HepG2 (cell line): ENCODE data around the gene PCGF2. TPM values are rescaled to one million over a fixed set of nuclear protein-coding genes. Genes with fewer than 3 reads are reported as not detected.

Experiments
- CC2D1A ChIP-seq: sonication (generic); formaldehyde crosslinking; IDR thresholded peaks from 2 replicates; pipeline ENCODE4 v1.8.1; 2023; ENCODE audit warnings: mild to moderate bottlenecking, missing genetic modification reagents
- EHMT2 ChIP-seq: fragments of 200-600 bp; sonication (generic); IDR thresholded peaks from 2 replicates; pipeline ENCODE4 v1.7.0; 2017; ENCODE audit warnings: antibody characterized with exemption, low read depth, low read length, borderline replicate concordance
- ZC3H13 ChIP-seq: sonication (generic); formaldehyde crosslinking; IDR thresholded peaks from 2 replicates; pipeline ENCODE4 v1.8.1; 2023; ENCODE audit warnings: mild to moderate bottlenecking, missing genetic modification reagents, moderate library complexity
- ZNF530 ChIP-seq: sonication (generic); formaldehyde crosslinking; IDR thresholded peaks from 2 replicates; pipeline ENCODE4 v1.5.0; 2020; ENCODE audit warnings: low read depth, mild to moderate bottlenecking, missing genetic modification reagents
- ZSCAN22 ChIP-seq: sonication (generic); formaldehyde crosslinking; IDR thresholded peaks from 2 replicates; pipeline ENCODE4 v1.4.0; 2020; ENCODE audit warnings: mild to moderate bottlenecking, missing genetic modification reagents
- polyA plus RNA-seq, 8 experiments: library from polyadenylated mRNA; depleted of rRNA in 3 of 8; stranded (reverse) in 7 of 8; unstranded in 1 of 8; fragments of >200 nt; fragmentation: Illumina TruSeq in 4 of 8; extraction: Trizol in 4 of 8; gene quantifications; 2 replicates each; pipeline versions ENCODE4 v1.2.1 to v1.2.3, GENCODE V29; 2011 to 2016; ENCODE audit warnings: low read depth in 4 of 8, missing spikeins in 1 of 8, mixed read lengths in 1 of 8; ENCODE audit not compliant: insufficient read depth in 1 of 8
- total RNA-seq, 5 experiments: library from RNA; depleted of rRNA; stranded (reverse); fragments of >200 nt; fragmentation: Illumina TruSeq; extraction: Trizol; gene quantifications; 2 replicates each; pipeline ENCODE4 v1.2.3, GENCODE V29; 2016; ENCODE audit warnings: low read depth in 1 of 5
- TF ChIP-seq, protein P1 (sequence below): sonication (generic); formaldehyde crosslinking; IDR thresholded peaks from 2 replicates; pipeline ENCODE4 v1.4.0; 2020; ENCODE audit warnings: missing genetic modification reagents, low read depth, mild to moderate bottlenecking, borderline replicate concordance
- TF ChIP-seq, protein P2 (sequence below): sonication (generic); formaldehyde crosslinking; IDR thresholded peaks from 2 replicates; pipeline ENCODE4 v1.4.0; 2020; ENCODE audit warnings: missing genetic modification reagents
- TF ChIP-seq, protein P3 (sequence below): sonication (generic); formaldehyde crosslinking; IDR thresholded peaks from 2 replicates; pipeline ENCODE4 v1.5.0; 2020; ENCODE audit warnings: missing genetic modification reagents, mild to moderate bottlenecking, borderline replicate concordance
- TF ChIP-seq, protein P4 (sequence below): sonication (generic); formaldehyde crosslinking; IDR thresholded peaks from 2 replicates; pipeline ENCODE4 v1.4.0; 2020; ENCODE audit warnings: missing genetic modification reagents
- TF ChIP-seq, protein P5 (sequence below): sonication (generic); formaldehyde crosslinking; IDR thresholded peaks from 2 replicates; pipeline ENCODE4 v1.5.0; 2020; ENCODE audit warnings: mild to moderate bottlenecking, missing genetic modification reagents
- TF ChIP-seq, protein P6 (sequence below): fragments of 450-650 bp; IDR thresholded peaks from 2 replicates; pipeline ENCODE4 v1.6.1; 2017; ENCODE audit warnings: mild to moderate bottlenecking

Gene PCGF2
- total and polyA plus RNA-seq, 2 of the 13 experiments (the other 11 are each of a cell fraction or from before 2014, with no cell fraction given), result 11.6 to 29.4 TPM

DNA sequence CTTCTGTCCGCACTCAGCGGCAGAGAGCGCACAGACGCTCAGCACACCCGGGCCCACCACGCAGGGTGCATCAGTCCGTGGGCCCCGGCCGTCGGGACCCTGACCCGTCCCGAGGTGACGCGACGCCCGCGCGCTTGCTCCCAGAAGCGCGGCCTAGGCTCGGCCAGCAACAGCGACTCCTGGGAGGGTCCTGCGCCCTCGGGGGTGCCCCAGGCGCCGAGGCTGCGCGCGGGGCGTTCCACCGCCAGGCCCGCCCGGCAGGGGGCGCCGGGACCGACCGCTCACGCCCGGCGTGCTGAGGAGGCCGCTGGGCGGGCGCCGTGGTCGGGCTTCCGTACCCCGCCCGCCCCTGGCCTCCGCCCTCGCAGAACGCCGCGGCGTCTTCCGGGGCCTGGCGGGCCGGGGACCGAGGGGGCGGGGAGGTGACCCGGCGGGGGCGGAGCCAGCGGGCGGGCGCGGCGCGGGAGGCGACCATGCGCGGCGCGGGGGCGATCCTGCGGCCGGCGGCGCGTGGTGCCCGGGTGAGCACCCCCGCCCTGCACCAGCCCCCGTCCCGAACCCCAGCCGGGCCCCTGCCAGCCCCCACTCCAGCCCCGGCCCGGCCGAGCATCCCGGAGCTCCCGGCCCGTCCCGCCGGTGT is 18.1 kb downstream of the PCGF2 start, which contains the start of gene CISD3 (continued):
- TF ChIP-seq, protein P1, sequence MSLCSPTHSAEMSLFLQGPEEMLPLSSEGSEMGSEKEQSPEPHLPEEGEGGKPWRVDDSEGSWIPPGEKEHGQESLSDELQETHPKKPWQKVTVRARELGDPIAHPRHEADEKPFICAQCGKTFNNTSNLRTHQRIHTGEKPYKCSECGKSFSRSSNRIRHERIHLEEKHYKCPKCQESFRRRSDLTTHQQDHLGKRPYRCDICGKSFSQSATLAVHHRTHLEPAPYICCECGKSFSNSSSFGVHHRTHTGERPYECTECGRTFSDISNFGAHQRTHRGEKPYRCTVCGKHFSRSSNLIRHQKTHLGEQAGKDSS (CRISPR knock-in tag), result no peak
- TF ChIP-seq, protein P2, sequence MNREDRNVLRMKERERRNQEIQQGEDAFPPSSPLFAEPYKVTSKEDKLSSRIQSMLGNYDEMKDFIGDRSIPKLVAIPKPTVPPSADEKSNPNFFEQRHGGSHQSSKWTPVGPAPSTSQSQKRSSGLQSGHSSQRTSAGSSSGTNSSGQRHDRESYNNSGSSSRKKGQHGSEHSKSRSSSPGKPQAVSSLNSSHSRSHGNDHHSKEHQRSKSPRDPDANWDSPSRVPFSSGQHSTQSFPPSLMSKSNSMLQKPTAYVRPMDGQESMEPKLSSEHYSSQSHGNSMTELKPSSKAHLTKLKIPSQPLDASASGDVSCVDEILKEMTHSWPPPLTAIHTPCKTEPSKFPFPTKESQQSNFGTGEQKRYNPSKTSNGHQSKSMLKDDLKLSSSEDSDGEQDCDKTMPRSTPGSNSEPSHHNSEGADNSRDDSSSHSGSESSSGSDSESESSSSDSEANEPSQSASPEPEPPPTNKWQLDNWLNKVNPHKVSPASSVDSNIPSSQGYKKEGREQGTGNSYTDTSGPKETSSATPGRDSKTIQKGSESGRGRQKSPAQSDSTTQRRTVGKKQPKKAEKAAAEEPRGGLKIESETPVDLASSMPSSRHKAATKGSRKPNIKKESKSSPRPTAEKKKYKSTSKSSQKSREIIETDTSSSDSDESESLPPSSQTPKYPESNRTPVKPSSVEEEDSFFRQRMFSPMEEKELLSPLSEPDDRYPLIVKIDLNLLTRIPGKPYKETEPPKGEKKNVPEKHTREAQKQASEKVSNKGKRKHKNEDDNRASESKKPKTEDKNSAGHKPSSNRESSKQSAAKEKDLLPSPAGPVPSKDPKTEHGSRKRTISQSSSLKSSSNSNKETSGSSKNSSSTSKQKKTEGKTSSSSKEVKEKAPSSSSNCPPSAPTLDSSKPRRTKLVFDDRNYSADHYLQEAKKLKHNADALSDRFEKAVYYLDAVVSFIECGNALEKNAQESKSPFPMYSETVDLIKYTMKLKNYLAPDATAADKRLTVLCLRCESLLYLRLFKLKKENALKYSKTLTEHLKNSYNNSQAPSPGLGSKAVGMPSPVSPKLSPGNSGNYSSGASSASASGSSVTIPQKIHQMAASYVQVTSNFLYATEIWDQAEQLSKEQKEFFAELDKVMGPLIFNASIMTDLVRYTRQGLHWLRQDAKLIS (CRISPR knock-in tag), result no peak
- TF ChIP-seq ZNF530 (CRISPR knock-in tag) (no peak), EHMT2 (no peak), ZSCAN22 (CRISPR knock-in tag) (no peak), CC2D1A (CRISPR knock-in tag) (no peak), ZC3H13 (CRISPR knock-in tag) (no peak)
- TF ChIP-seq, protein P3, sequence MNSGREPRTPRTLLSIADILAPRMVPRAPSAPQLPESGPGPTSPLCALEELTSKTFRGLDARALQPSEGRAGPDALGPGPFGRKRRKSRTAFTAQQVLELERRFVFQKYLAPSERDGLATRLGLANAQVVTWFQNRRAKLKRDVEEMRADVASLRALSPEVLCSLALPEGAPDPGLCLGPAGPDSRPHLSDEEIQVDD (CRISPR knock-in tag), result peak; percentile 65; the same call in 1 of the 2 replicates
- TF ChIP-seq, protein P4, sequence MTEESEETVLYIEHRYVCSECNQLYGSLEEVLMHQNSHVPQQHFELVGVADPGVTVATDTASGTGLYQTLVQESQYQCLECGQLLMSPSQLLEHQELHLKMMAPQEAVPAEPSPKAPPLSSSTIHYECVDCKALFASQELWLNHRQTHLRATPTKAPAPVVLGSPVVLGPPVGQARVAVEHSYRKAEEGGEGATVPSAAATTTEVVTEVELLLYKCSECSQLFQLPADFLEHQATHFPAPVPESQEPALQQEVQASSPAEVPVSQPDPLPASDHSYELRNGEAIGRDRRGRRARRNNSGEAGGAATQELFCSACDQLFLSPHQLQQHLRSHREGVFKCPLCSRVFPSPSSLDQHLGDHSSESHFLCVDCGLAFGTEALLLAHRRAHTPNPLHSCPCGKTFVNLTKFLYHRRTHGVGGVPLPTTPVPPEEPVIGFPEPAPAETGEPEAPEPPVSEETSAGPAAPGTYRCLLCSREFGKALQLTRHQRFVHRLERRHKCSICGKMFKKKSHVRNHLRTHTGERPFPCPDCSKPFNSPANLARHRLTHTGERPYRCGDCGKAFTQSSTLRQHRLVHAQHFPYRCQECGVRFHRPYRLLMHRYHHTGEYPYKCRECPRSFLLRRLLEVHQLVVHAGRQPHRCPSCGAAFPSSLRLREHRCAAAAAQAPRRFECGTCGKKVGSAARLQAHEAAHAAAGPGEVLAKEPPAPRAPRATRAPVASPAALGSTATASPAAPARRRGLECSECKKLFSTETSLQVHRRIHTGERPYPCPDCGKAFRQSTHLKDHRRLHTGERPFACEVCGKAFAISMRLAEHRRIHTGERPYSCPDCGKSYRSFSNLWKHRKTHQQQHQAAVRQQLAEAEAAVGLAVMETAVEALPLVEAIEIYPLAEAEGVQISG (CRISPR knock-in tag), result peak; percentile 89
- TF ChIP-seq, protein P5, sequence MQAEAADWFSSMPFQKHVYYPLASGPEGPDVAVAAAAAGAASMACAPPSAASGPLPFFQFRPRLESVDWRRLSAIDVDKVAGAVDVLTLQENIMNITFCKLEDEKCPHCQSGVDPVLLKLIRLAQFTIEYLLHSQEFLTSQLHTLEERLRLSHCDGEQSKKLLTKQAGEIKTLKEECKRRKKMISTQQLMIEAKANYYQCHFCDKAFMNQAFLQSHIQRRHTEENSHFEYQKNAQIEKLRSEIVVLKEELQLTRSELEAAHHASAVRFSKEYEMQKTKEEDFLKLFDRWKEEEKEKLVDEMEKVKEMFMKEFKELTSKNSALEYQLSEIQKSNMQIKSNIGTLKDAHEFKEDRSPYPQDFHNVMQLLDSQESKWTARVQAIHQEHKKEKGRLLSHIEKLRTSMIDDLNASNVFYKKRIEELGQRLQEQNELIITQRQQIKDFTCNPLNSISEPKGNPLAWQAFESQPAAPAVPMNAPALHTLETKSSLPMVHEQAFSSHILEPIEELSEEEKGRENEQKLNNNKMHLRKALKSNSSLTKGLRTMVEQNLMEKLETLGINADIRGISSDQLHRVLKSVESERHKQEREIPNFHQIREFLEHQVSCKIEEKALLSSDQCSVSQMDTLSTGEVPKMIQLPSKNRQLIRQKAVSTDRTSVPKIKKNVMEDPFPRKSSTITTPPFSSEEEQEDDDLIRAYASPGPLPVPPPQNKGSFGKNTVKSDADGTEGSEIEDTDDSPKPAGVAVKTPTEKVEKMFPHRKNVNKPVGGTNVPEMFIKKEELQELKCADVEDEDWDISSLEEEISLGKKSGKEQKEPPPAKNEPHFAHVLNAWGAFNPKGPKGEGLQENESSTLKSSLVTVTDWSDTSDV (CRISPR knock-in tag), result no peak
- TF ChIP-seq, protein P6, sequence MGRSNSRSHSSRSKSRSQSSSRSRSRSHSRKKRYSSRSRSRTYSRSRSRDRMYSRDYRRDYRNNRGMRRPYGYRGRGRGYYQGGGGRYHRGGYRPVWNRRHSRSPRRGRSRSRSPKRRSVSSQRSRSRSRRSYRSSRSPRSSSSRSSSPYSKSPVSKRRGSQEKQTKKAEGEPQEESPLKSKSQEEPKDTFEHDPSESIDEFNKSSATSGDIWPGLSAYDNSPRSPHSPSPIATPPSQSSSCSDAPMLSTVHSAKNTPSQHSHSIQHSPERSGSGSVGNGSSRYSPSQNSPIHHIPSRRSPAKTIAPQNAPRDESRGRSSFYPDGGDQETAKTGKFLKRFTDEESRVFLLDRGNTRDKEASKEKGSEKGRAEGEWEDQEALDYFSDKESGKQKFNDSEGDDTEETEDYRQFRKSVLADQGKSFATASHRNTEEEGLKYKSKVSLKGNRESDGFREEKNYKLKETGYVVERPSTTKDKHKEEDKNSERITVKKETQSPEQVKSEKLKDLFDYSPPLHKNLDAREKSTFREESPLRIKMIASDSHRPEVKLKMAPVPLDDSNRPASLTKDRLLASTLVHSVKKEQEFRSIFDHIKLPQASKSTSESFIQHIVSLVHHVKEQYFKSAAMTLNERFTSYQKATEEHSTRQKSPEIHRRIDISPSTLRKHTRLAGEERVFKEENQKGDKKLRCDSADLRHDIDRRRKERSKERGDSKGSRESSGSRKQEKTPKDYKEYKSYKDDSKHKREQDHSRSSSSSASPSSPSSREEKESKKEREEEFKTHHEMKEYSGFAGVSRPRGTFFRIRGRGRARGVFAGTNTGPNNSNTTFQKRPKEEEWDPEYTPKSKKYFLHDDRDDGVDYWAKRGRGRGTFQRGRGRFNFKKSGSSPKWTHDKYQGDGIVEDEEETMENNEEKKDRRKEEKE, result no peak
